Measurements from ENCODE around the gene SYTL5. TPM values are rescaled to one million over a fixed set of nuclear protein-coding genes. Genes with fewer than 3 reads are reported as not detected.
"Not testable (repeated sequence)": the region's sequence is repeated elsewhere in the genome, so short reads cannot be mapped to it uniquely, and the experiment has no call there.

Gene SYTL5
- total and polyA plus RNA-seq, 2 experiments from 2014 or later, result 2.0 to 3.7 TPM

GRCh38 chrX:37975421-37975820, 30.9 kb upstream of the SYTL5 start:
- no peaks in the 10 kb centered on the region for H3K36me3 ChIP-seq
- DNase-seq (ENCODE audit: low read depth in 1 of 2, low spot score in 1 of 2), result no peak
- H3K27ac ChIP-seq, result no peak overlapping the region
- no peaks in the 10 kb centered on the region for H3K27me3 ChIP-seq
- TF ChIP-seq, protein P1, sequence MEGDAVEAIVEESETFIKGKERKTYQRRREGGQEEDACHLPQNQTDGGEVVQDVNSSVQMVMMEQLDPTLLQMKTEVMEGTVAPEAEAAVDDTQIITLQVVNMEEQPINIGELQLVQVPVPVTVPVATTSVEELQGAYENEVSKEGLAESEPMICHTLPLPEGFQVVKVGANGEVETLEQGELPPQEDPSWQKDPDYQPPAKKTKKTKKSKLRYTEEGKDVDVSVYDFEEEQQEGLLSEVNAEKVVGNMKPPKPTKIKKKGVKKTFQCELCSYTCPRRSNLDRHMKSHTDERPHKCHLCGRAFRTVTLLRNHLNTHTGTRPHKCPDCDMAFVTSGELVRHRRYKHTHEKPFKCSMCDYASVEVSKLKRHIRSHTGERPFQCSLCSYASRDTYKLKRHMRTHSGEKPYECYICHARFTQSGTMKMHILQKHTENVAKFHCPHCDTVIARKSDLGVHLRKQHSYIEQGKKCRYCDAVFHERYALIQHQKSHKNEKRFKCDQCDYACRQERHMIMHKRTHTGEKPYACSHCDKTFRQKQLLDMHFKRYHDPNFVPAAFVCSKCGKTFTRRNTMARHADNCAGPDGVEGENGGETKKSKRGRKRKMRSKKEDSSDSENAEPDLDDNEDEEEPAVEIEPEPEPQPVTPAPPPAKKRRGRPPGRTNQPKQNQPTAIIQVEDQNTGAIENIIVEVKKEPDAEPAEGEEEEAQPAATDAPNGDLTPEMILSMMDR (IDR thresholded peaks at IDR 0.05; ENCODE audit: low read depth, low read length), result no peak
- H3K4me1 ChIP-seq (ENCODE audit: low read depth), result no peaks in the 10 kb centered on the region
- H3K4me3 ChIP-seq, result no peak overlapping the region
- H3K9me3 ChIP-seq (ENCODE audit: low read depth), result no peaks in the 10 kb centered on the region

GRCh38 chrX:37976153-37976552, 30.2 kb upstream of the SYTL5 start:
- TF ChIP-seq, protein P1 (IDR thresholded peaks at IDR 0.05; ENCODE audit: low read depth, low read length), result no peak
- peak in 1 of 2 donors; percentile 2 for DNase-seq (ENCODE audit: low read depth in 1 of 2, low spot score in 1 of 2)

DNA sequence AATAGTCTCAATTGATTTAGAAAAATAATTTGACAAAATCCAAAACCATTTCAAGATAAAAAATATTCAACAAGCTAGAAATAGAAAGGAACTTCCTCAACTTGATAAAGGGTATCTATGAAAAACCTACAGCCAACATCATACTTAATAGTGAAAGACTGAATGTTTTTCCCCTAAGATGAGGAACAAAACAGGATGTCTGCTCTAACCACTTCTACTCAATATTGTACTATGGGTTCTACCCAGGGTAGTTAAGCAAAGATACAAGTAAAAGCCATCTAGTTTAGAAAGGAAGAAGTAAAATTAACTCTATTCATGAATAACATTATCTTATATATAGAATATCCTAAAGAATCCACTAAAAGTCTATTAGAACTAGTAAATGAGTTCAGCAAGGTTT, 21.5 kb upstream of the SYTL5 start:
- Histone ChIP-seq H3K27ac (no peak overlapping the region), H3K9me3 (ENCODE audit: low read depth) (no peaks in the 10 kb centered on the region), H3K27me3 (no peaks in the 10 kb centered on the region), H3K4me1 (ENCODE audit: low read depth) (no peaks in the 10 kb centered on the region), H3K36me3 (no peaks in the 10 kb centered on the region), H3K4me3 (no peak overlapping the region)
- DNase-seq (ENCODE audit: low read depth in 1 of 2, low spot score in 1 of 2), result no peak
- TF ChIP-seq, protein P1 (IDR thresholded peaks at IDR 0.05; ENCODE audit: low read depth, low read length), result no peak

More at GRCh38 chrX:37976153-37976552, 30.2 kb upstream of the SYTL5 start:
- Histone ChIP-seq H3K36me3 (no peaks in the 10 kb centered on the region), H3K27ac (no peak overlapping the region), H3K9me3 (ENCODE audit: low read depth) (no peaks in the 10 kb centered on the region), H3K4me1 (ENCODE audit: low read depth) (no peaks in the 10 kb centered on the region), H3K4me3 (no peak overlapping the region), H3K27me3 (no peaks in the 10 kb centered on the region)

DNA sequence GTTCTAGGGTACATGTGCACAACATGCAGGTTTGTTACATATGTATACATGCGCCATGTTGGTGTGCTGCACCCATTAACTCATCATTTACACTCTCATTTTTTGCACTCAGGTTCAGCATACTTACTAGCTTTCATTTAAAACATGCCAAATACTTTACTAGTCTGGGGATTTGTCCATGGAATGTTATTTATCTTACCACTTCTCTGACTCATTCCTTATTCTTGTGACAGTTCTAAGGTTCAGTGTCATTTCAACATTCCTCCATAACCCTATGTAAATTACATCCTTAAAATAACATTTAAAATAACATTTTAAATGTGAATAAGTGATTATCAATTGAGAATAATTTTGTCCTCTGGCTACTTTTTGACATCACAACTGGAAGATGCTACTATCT, 19.5 kb upstream of the SYTL5 start:
- DNase-seq (ENCODE audit: low read depth in 1 of 2, low spot score in 1 of 2), result peak in 1 of 2 donors; percentile 59
- Histone ChIP-seq H3K4me3 (no peak overlapping the region), H3K27ac (no peak overlapping the region), H3K9me3 (ENCODE audit: low read depth) (no peaks in the 10 kb centered on the region), H3K27me3 (no peaks in the 10 kb centered on the region), H3K36me3 (no peaks in the 10 kb centered on the region), H3K4me1 (ENCODE audit: low read depth) (no peaks in the 10 kb centered on the region)
- TF ChIP-seq, protein P1 (IDR thresholded peaks at IDR 0.05; ENCODE audit: low read depth, low read length), result no peak

- Histone ChIP-seq H3K9me3 (ENCODE audit: low read depth) (no peaks in the 10 kb centered on the region), H3K27ac (no peak overlapping the region), H3K27me3 (no peaks in the 10 kb centered on the region), H3K36me3 (no peaks in the 10 kb centered on the region), H3K4me3 (no peak overlapping the region), H3K4me1 (ENCODE audit: low read depth) (no peaks in the 10 kb centered on the region)
- TF ChIP-seq, protein P1 (IDR thresholded peaks at IDR 0.05; ENCODE audit: low read depth, low read length), result no peak
- no peak for DNase-seq (ENCODE audit: low read depth in 1 of 2, low spot score in 1 of 2)
Observed at GRCh38 chrX:37989304-37989703, 17.0 kb upstream of the SYTL5 start.

GRCh38 chrX:37991303-37991702, 15.1 kb upstream of the SYTL5 start:
- H3K4me1 ChIP-seq (ENCODE audit: low read depth); H3K27me3 ChIP-seq; H3K4me3 ChIP-seq; H3K27ac ChIP-seq; H3K9me3 ChIP-seq (ENCODE audit: low read depth); H3K36me3 ChIP-seq; DNase-seq (ENCODE audit: low read depth in 1 of 2, low spot score in 1 of 2): not testable (repeated sequence)

Data from cardiac muscle cell (in vitro differentiated cells and primary cell).